ENCODE measurements around the gene AHCTF1. TPM values are rescaled to one million over a fixed set of nuclear protein-coding genes. Genes with fewer than 3 reads are reported as not detected.

AHCTF1 gene
- total RNA-seq, 6 donors from 2014 or later, result 22.2 to 40.9 (median 29.7) TPM

GRCh38 chr1:246798107-246798506, 133.6 kb downstream of the AHCTF1 start:
- H3K27me3 ChIP-seq, result no peaks in the 10 kb centered on the region
- ATAC-seq (ENCODE audit: low FRiP score in 2 of 2), result no peak
- no peaks in the 10 kb centered on the region for H3K36me3 ChIP-seq
- TF ChIP-seq EP300 (IDR thresholded peaks at IDR 0.05), result no peak
- no peak for TF ChIP-seq POLR2AphosphoS5 (IDR thresholded peaks at IDR 0.05)
- no peak for TF ChIP-seq POLR2A (IDR thresholded peaks at IDR 0.05)
- TF ChIP-seq, protein P1, sequence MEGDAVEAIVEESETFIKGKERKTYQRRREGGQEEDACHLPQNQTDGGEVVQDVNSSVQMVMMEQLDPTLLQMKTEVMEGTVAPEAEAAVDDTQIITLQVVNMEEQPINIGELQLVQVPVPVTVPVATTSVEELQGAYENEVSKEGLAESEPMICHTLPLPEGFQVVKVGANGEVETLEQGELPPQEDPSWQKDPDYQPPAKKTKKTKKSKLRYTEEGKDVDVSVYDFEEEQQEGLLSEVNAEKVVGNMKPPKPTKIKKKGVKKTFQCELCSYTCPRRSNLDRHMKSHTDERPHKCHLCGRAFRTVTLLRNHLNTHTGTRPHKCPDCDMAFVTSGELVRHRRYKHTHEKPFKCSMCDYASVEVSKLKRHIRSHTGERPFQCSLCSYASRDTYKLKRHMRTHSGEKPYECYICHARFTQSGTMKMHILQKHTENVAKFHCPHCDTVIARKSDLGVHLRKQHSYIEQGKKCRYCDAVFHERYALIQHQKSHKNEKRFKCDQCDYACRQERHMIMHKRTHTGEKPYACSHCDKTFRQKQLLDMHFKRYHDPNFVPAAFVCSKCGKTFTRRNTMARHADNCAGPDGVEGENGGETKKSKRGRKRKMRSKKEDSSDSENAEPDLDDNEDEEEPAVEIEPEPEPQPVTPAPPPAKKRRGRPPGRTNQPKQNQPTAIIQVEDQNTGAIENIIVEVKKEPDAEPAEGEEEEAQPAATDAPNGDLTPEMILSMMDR (IDR thresholded peaks at IDR 0.05), result no peak
- H3K4me1 ChIP-seq, result peaks cover 0 to 6% (median 4%) of the 10 kb centered on the region in 4 donors
- no peaks in the 10 kb centered on the region for H3K9me3 ChIP-seq
- no peak overlapping the region for H3K4me3 ChIP-seq
- whole genome bisulfite sequencing, 2 donors, result 61 to 75% methylated on average over 4 of the region's 4 CpGs
- no peak for DNase-seq
- H3K27ac ChIP-seq, result no peak overlapping the region

GRCh38 chr1:246797597-246797996, 134.2 kb downstream of the AHCTF1 start:
- no peak overlapping the region for H3K4me3 ChIP-seq
- TF ChIP-seq EP300 (IDR thresholded peaks at IDR 0.05) (no peak), POLR2AphosphoS5 (IDR thresholded peaks at IDR 0.05) (no peak), POLR2A (IDR thresholded peaks at IDR 0.05) (no peak)
- TF ChIP-seq, protein P1 (IDR thresholded peaks at IDR 0.05), result no peak
- H3K36me3 ChIP-seq, result no peaks in the 10 kb centered on the region
- peaks cover 0 to 6% (median 4%) of the 10 kb centered on the region in 4 donors for H3K4me1 ChIP-seq
- no peaks in the 10 kb centered on the region for H3K9me3 ChIP-seq
- ATAC-seq (ENCODE audit: low FRiP score in 2 of 2), result no peak
- 87 to 91% methylated on average over 11 of the region's 11 CpGs for WGBS, 2 donors
- H3K27me3 ChIP-seq, result no peaks in the 10 kb centered on the region
- H3K27ac ChIP-seq, result no peak overlapping the region
- peak in 1 of 2 donors; percentile 50 for DNase-seq

- WGBS, 2 donors, result 73 to 79% methylated on average over 8 of the region's 8 CpGs
- no peak for ATAC-seq (ENCODE audit: low FRiP score in 2 of 2)
- Histone ChIP-seq H3K4me3 (no peak overlapping the region), H3K36me3 (no peaks in the 10 kb centered on the region), H3K27me3 (no peaks in the 10 kb centered on the region), H3K4me1 (peaks cover 0 to 6% (median 4%) of the 10 kb centered on the region in 4 donors), H3K27ac (no peak overlapping the region), H3K9me3 (no peaks in the 10 kb centered on the region)
- no peak for DNase-seq
- TF ChIP-seq, protein P1 (IDR thresholded peaks at IDR 0.05), result no peak
- TF ChIP-seq POLR2A (IDR thresholded peaks at IDR 0.05), result no peak
- TF ChIP-seq POLR2AphosphoS5 (IDR thresholded peaks at IDR 0.05), result no peak
- no peak for TF ChIP-seq EP300 (IDR thresholded peaks at IDR 0.05)
Observed at GRCh38 chr1:246797157-246797556, 134.6 kb downstream of the AHCTF1 start.

GRCh38 chr1:246795906-246796694, 135.6 kb downstream of the AHCTF1 start:
- no peaks in the 10 kb centered on the region for H3K9me3 ChIP-seq
- ATAC-seq (ENCODE audit: low FRiP score in 2 of 2), result no peak
- H3K36me3 ChIP-seq, result no peaks in the 10 kb centered on the region
- TF ChIP-seq POLR2A (IDR thresholded peaks at IDR 0.05) (no peak), EP300 (IDR thresholded peaks at IDR 0.05) (no peak), POLR2AphosphoS5 (IDR thresholded peaks at IDR 0.05) (no peak)
- TF ChIP-seq, protein P1 (IDR thresholded peaks at IDR 0.05), result no peak
- no peak overlapping the region for H3K27ac ChIP-seq
- H3K27me3 ChIP-seq, result no peaks in the 10 kb centered on the region
- 86 to 93% methylated on average over 29 to 30 of the region's 30 CpGs for WGBS, 2 donors
- DNase-seq, result no peak
- H3K4me1 ChIP-seq, result peaks cover 0 to 6% (median 4%) of the 10 kb centered on the region in 4 donors
- no peak overlapping the region for H3K4me3 ChIP-seq
